ENCODE results near the gene SULT1A2.

- TF ChIP-seq JUND (IDR thresholded peaks at IDR 0.05) = no peak
- TF ChIP-seq MXI1 (IDR thresholded peaks at IDR 0.05; ENCODE audit: low read depth, low read length) = no peak
- TF ChIP-seq CTCF (IDR thresholded peaks at IDR 0.05) = no peak
Measured at GRCh38 chr16:28609631-28610594, 13.1 kb upstream of the SULT1A2 start, which contains the start of gene SULT1A1.

Data from SK-N-SH (cell line).